ENCODE data around the gene GRIP1.

GRCh38 chr12:66637699-66638301 lies 41.1 kb downstream of the GRIP1 start:
- no peak for TF ChIP-seq CTCF (IDR thresholded peaks at IDR 0.05)
- no peak for TF ChIP-seq ZNF232 (CRISPR knock-in tag; IDR thresholded peaks at IDR 0.05)
- TF ChIP-seq ETV6 (CRISPR knock-in tag; IDR thresholded peaks at IDR 0.05): no peak
- no peak for TF ChIP-seq EMX1 (CRISPR knock-in tag; IDR thresholded peaks at IDR 0.05)
- no peak for TF ChIP-seq IRF1 (CRISPR knock-in tag; IDR thresholded peaks at IDR 0.05)
- no peak for TF ChIP-seq MLX (CRISPR knock-in tag; IDR thresholded peaks at IDR 0.05)
- no peak for TF ChIP-seq SP1 (CRISPR knock-in tag; conservative IDR thresholded peaks at IDR 0.05)
- TF ChIP-seq ZNF425 (CRISPR knock-in tag; conservative IDR thresholded peaks at IDR 0.05): no peak
- TF ChIP-seq RELA (CRISPR knock-in tag; IDR thresholded peaks at IDR 0.05; ENCODE audit: borderline replicate concordance): no peak
- no peak for TF ChIP-seq ZBTB43 (CRISPR knock-in tag; IDR thresholded peaks at IDR 0.05)
- no peak for TF ChIP-seq PRDM15 (CRISPR knock-in tag; IDR thresholded peaks at IDR 0.05)
- TF ChIP-seq NFYB (CRISPR knock-in tag; conservative IDR thresholded peaks at IDR 0.05; ENCODE audit: low read depth): no peak
- TF ChIP-seq USF2 (CRISPR knock-in tag; IDR thresholded peaks at IDR 0.05): no peak

All from WTC11 (cell line).